Measurements from ENCODE around the gene AK1. TPM values are rescaled to one million over a fixed set of nuclear protein-coding genes. Genes with fewer than 3 reads are reported as not detected.
"Not testable (repeated sequence)": the region's sequence is repeated elsewhere in the genome, so short reads cannot be mapped to it uniquely, and the experiment has no call there.

AK1 gene
- polyA plus RNA-seq, 4 donors: 11.6 to 60.6 (median 51.7) TPM

- WGBS, 3 donors: 83 to 87% (median 87%) methylated on average over 12 of the region's 12 CpGs
- Histone ChIP-seq H3K36me3 (ENCODE audit: control insufficient read depth in 3 of 3, insufficient read depth in 2 of 3, low read depth in 1 of 3, low read length in 3 of 3) (peaks cover 0 to 34% (median 0%) of the 10 kb centered on the region in 3 donors), H3K27me3 (ENCODE audit: control insufficient read depth in 3 of 3, insufficient read depth in 3 of 3, low read length in 3 of 3) (no peaks in the 10 kb centered on the region), H3K4me3 (ENCODE audit: low read depth in 1 of 3, low read length in 3 of 3) (no peak overlapping the region), H3K9me3 (ENCODE audit: control insufficient read depth in 2 of 2, insufficient read depth in 1 of 2, low read depth in 1 of 2, low read length in 1 of 2) (no peaks in the 10 kb centered on the region), H3K27ac (ENCODE audit: low read depth in 1 of 3, low read length in 2 of 3) (no peak overlapping the region), H3K4me1 (ENCODE audit: control insufficient read depth in 3 of 3, insufficient read depth in 2 of 3, low read depth in 1 of 3, low read length in 2 of 3) (peaks cover 0 to 4% (median 3%) of the 10 kb centered on the region in 3 donors)
- FAIRE-seq (no peak), DNase-seq (no peak)
Observed at GRCh38 chr9:127870887-127871286, 6.6 kb downstream of the AK1 start.

GRCh38 chr9:127870153-127870491, 7.4 kb downstream of the AK1 start:
- H3K27me3 ChIP-seq (ENCODE audit: control insufficient read depth in 3 of 3, insufficient read depth in 3 of 3, low read length in 3 of 3); H3K9me3 ChIP-seq (ENCODE audit: control insufficient read depth in 2 of 2, insufficient read depth in 1 of 2, low read depth in 1 of 2, low read length in 1 of 2); H3K4me1 ChIP-seq (ENCODE audit: control insufficient read depth in 3 of 3, insufficient read depth in 2 of 3, low read depth in 1 of 3, low read length in 2 of 3); H3K27ac ChIP-seq (ENCODE audit: low read depth in 1 of 3, low read length in 2 of 3); FAIRE-seq; DNase-seq; H3K4me3 ChIP-seq (ENCODE audit: low read depth in 1 of 3, low read length in 3 of 3): not testable (repeated sequence)
- 64 to 75% (median 68%) methylated on average over 7 to 9 of the region's 9 CpGs for WGBS, 3 donors
- peaks cover 0 to 34% (median 0%) of the 10 kb centered on the region in 3 donors for H3K36me3 ChIP-seq (ENCODE audit: control insufficient read depth in 3 of 3, insufficient read depth in 2 of 3, low read depth in 1 of 3, low read length in 3 of 3)

- H3K9me3 ChIP-seq (ENCODE audit: control insufficient read depth in 2 of 2, insufficient read depth in 1 of 2, low read depth in 1 of 2, low read length in 1 of 2): no peaks in the 10 kb centered on the region
- H3K36me3 ChIP-seq (ENCODE audit: control insufficient read depth in 3 of 3, insufficient read depth in 2 of 3, low read depth in 1 of 3, low read length in 3 of 3): peaks cover 0 to 34% (median 0%) of the 10 kb centered on the region in 3 donors
- DNase-seq (peak; percentile 85), FAIRE-seq (no peak)
- H3K4me3 ChIP-seq (ENCODE audit: low read depth in 1 of 3, low read length in 3 of 3): no peak overlapping the region
- H3K4me1 ChIP-seq (ENCODE audit: control insufficient read depth in 3 of 3, insufficient read depth in 2 of 3, low read depth in 1 of 3, low read length in 2 of 3): no peaks in the 10 kb centered on the region
- no peaks in the 10 kb centered on the region for H3K27me3 ChIP-seq (ENCODE audit: control insufficient read depth in 3 of 3, insufficient read depth in 3 of 3, low read length in 3 of 3)
- H3K27ac ChIP-seq (ENCODE audit: low read depth in 1 of 3, low read length in 2 of 3): no peak overlapping the region
- 63 to 72% (median 63%) methylated on average over 17 to 18 of the region's 18 CpGs for WGBS, 3 donors
Observed at GRCh38 chr9:127869310-127870152, 7.9 kb downstream of the AK1 start.

- H3K4me3 ChIP-seq (ENCODE audit: low read depth in 1 of 3, low read length in 3 of 3): no peak overlapping the region
- H3K9me3 ChIP-seq (ENCODE audit: control insufficient read depth in 2 of 2, insufficient read depth in 1 of 2, low read depth in 1 of 2, low read length in 1 of 2): no peaks in the 10 kb centered on the region
- peaks cover 0 to 27% (median 0%) of the 10 kb centered on the region in 3 donors for H3K36me3 ChIP-seq (ENCODE audit: control insufficient read depth in 3 of 3, insufficient read depth in 2 of 3, low read depth in 1 of 3, low read length in 3 of 3)
- no peaks in the 10 kb centered on the region for H3K4me1 ChIP-seq (ENCODE audit: control insufficient read depth in 3 of 3, insufficient read depth in 2 of 3, low read depth in 1 of 3, low read length in 2 of 3)
- H3K27me3 ChIP-seq (ENCODE audit: control insufficient read depth in 3 of 3, insufficient read depth in 3 of 3, low read length in 3 of 3): no peaks in the 10 kb centered on the region
- H3K27ac ChIP-seq (ENCODE audit: low read depth in 1 of 3, low read length in 2 of 3): no peak overlapping the region
- DNase-seq (no peak), FAIRE-seq (no peak)
- 92 to 95% (median 94%) methylated on average over 17 to 18 of the region's 18 CpGs for WGBS, 3 donors
Observed at GRCh38 chr9:127868278-127868902, 9.1 kb downstream of the AK1 start.

GRCh38 chr9:127867356-127868277, 9.9 kb downstream of the AK1 start:
- peaks cover 0 to 27% (median 0%) of the 10 kb centered on the region in 3 donors for H3K36me3 ChIP-seq (ENCODE audit: control insufficient read depth in 3 of 3, insufficient read depth in 2 of 3, low read depth in 1 of 3, low read length in 3 of 3)
- no peaks in the 10 kb centered on the region for H3K27me3 ChIP-seq (ENCODE audit: control insufficient read depth in 3 of 3, insufficient read depth in 3 of 3, low read length in 3 of 3)
- WGBS, 3 donors: 83 to 91% (median 89%) methylated on average over 29 to 30 of the region's 30 CpGs
- FAIRE-seq (no peak), DNase-seq (no peak)
- H3K9me3 ChIP-seq (ENCODE audit: control insufficient read depth in 2 of 2, insufficient read depth in 1 of 2, low read depth in 1 of 2, low read length in 1 of 2): no peaks in the 10 kb centered on the region
- H3K4me3 ChIP-seq (ENCODE audit: low read depth in 1 of 3, low read length in 3 of 3): no peak overlapping the region
- peaks cover 0 to 1% (median 0%) of the 10 kb centered on the region in 3 donors for H3K4me1 ChIP-seq (ENCODE audit: control insufficient read depth in 3 of 3, insufficient read depth in 2 of 3, low read depth in 1 of 3, low read length in 2 of 3)
- H3K27ac ChIP-seq (ENCODE audit: low read depth in 1 of 3, low read length in 2 of 3): peak overlapping the region in 1 of 3 donors; percentile 22

GRCh38 chr9:127866535-127866934, 10.9 kb downstream of the AK1 start:
- peaks cover 0 to 11% (median 5%) of the 10 kb centered on the region in 3 donors for H3K4me1 ChIP-seq (ENCODE audit: control insufficient read depth in 3 of 3, insufficient read depth in 2 of 3, low read depth in 1 of 3, low read length in 2 of 3)
- no peak overlapping the region for H3K4me3 ChIP-seq (ENCODE audit: low read depth in 1 of 3, low read length in 3 of 3)
- FAIRE-seq (no peak), DNase-seq (no peak)
- H3K9me3 ChIP-seq (ENCODE audit: control insufficient read depth in 2 of 2, insufficient read depth in 1 of 2, low read depth in 1 of 2, low read length in 1 of 2): no peaks in the 10 kb centered on the region
- WGBS, 3 donors: 90 to 91% (median 91%) methylated on average over 13 of the region's 13 CpGs
- H3K27me3 ChIP-seq (ENCODE audit: control insufficient read depth in 3 of 3, insufficient read depth in 3 of 3, low read length in 3 of 3): no peaks in the 10 kb centered on the region
- H3K36me3 ChIP-seq (ENCODE audit: control insufficient read depth in 3 of 3, insufficient read depth in 2 of 3, low read depth in 1 of 3, low read length in 3 of 3): peaks cover 0 to 24% (median 0%) of the 10 kb centered on the region in 3 donors
- H3K27ac ChIP-seq (ENCODE audit: low read depth in 1 of 3, low read length in 2 of 3): no peak overlapping the region

- Histone ChIP-seq H3K27me3 (ENCODE audit: control insufficient read depth in 3 of 3, insufficient read depth in 3 of 3, low read length in 3 of 3) (no peaks in the 10 kb centered on the region), H3K9me3 (ENCODE audit: control insufficient read depth in 2 of 2, insufficient read depth in 1 of 2, low read depth in 1 of 2, low read length in 1 of 2) (no peaks in the 10 kb centered on the region), H3K4me3 (ENCODE audit: low read depth in 1 of 3, low read length in 3 of 3) (no peak overlapping the region), H3K4me1 (ENCODE audit: control insufficient read depth in 3 of 3, insufficient read depth in 2 of 3, low read depth in 1 of 3, low read length in 2 of 3) (peaks cover 0 to 12% (median 5%) of the 10 kb centered on the region in 3 donors), H3K36me3 (ENCODE audit: control insufficient read depth in 3 of 3, insufficient read depth in 2 of 3, low read depth in 1 of 3, low read length in 3 of 3) (peaks cover 0 to 17% (median 0%) of the 10 kb centered on the region in 3 donors), H3K27ac (ENCODE audit: low read depth in 1 of 3, low read length in 2 of 3) (no peak overlapping the region)
- DNase-seq (no peak), FAIRE-seq (no peak)
- WGBS, 3 donors: 69 to 73% (median 72%) methylated on average over 19 of the region's 19 CpGs
Observed at GRCh38 chr9:127865645-127866464, 11.6 kb downstream of the AK1 start.
